Stimulated activated CD8-positive, alpha-beta memory T cell treated with anti-CD3 and anti-CD28 coated beads, Interleukin-12 subunit alpha, Interleukin-12 subunit beta, amount 100 ng/mL, for 24 hours (primary cell): ENCODE measurements around the gene BRIX1.
"Not testable (repeated sequence)": the region's sequence is repeated elsewhere in the genome, so short reads cannot be mapped to it uniquely, and the experiment has no call there.

ENCODE experiments used
- DNase-seq: peaks from one replicate; pipeline ENCODE4 v3.0.0-alpha.2; 2020; ENCODE audit errors: extremely low read depth

BRIX1 gene

DNA sequence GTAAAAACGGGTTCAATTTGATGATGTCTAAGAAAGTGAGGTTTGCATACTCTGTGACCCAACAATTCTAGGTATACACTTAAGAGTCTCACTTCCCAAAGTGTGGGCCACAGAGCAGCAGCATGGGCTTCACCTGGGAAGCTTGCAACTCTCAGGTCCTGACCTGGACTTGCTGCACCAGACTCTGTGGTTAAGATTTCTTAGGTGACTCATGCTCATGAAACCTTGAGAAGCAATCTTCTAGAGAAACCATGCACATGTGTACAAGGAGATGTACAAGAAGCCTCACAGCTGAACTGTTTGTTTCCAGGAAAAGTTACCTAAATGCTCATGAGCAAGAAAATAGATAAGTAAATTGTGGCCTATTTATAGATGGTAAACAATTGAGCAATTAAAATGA is 43.8 kb downstream of the BRIX1 start:
- no peak for DNase-seq

DNA sequence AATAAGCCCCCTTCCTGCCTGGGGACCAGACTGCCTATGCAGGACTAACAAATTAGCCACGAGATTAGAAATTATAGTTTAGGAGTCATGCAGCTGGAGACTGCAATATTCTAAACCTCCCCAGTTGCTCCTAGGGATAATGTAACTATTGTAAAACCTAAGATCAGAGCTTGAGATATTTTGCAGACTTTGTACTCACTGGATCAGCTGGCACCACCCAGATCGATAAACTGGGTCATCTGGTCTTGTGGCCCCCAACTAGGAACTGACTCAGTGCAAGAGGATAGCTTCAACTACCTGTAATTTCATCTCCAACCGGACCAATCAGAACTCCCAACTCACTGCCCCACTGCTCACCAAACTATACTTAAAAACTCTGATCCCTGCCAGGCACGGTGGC is 52.0 kb downstream of the BRIX1 start:
- DNase-seq: no peak

DNA sequence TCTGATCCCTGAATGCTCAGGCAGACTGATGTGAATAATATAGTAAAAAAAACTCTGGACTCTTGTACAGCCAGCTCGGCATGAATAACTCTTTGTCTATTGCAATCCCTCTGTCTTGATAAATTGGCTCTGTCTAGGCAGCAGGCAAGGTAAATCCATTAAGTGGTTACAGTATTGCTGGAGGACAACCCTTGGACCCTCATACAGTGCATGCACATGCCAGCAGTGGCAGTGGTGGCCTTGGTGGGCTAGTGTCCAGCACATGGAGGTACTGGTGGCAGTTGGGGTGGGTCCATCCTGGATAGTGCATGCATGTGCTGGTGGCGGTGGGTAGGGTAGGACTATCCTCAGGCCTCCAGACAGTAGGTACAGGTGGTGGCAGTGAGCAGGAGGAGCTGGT is 52.7 kb downstream of the BRIX1 start:
- no peak for DNase-seq

DNA sequence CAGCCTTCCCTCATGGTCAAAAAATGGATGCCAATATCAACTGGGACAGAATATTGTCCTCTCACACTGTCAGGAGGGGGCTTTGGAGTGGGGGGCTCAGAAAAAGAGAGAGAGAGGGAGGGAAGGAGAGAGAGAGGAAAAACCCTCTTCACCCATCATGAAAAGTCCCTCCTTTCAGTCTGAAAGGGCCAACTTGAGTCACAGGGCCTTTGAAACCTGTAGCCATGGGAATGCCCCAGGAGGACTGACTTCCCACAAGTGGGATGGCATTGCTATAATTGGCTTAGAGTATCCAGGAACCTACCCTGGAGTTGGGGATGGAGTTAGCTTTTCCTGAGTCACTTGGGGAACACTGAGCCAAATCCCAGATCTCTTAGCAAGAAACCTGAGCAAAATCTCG is 55.0 kb downstream of the BRIX1 start:
- no peak for DNase-seq

DNA sequence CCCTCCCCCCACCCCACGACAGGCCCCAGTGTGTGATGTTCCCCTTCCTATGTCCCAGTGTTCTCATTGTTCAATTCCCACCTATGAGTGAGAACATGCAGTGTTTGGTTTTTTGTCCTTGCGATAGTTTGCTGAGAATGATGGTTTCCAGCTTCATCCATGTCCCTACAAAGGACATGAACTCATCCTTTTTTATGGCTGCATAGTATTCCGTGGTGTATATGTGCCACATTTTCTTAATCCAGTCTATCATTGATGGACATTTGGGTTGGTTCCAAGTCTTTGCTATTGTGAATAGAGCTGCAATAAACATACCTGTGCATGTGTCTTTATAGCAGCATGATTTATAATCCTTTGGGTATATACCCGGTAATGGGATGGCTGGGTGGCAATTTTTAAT is 56.1 kb downstream of the BRIX1 start:
- not testable (repeated sequence) for DNase-seq
